Activated B cell treated with CpG ODN at 0.5 μM for 24 hours (primary cell): ENCODE data around the gene RNASEH2B. TPM values are rescaled to one million over a fixed set of nuclear protein-coding genes. Genes with fewer than 3 reads are reported as not detected.

Source experiments
- ATAC-seq: fragments of 200-7000 bp; cut with Tn5 transposase; one replicate; pipeline ENCODE4 v1.10.0; 2021; ENCODE audit warnings: low read depth, mild to moderate bottlenecking, moderate library complexity
- CTCF ChIA-PET: fragments of 350-600 bp; sonication (Branson Sonifier 250); formaldehyde crosslinking; loops from one replicate; lab custom pipeline; 2021; ENCODE audit warnings: antibody characterized with exemption; lab: Charles Lee
- POLR2A ChIA-PET: fragments of 350-600 bp; sonication (Branson Sonifier 250); formaldehyde crosslinking; loops from one replicate; lab custom pipeline; 2021; ENCODE audit warnings: antibody characterized with exemption; lab: Charles Lee
- DNase-seq: peaks from one replicate; pipeline ENCODE4 v3.0.0; 2022
- H3K27ac Mint-ChIP-seq: one replicate; pipeline ENCODE4 v1.8.0; 2020; ENCODE audit warnings: mixed read lengths
- H3K27me3 Mint-ChIP-seq: one replicate; pipeline ENCODE4 v1.8.0; 2021; ENCODE audit warnings: mixed read lengths
- H3K36me3 Mint-ChIP-seq: one replicate; pipeline ENCODE4 v1.8.0; 2021; ENCODE audit warnings: low read depth, mixed read lengths
- H3K4me1 Mint-ChIP-seq: one replicate; pipeline ENCODE4 v1.8.0; 2021; ENCODE audit warnings: mixed read lengths
- H3K4me3 Mint-ChIP-seq: one replicate; pipeline ENCODE4 v1.8.0; 2020; ENCODE audit warnings: mild to moderate bottlenecking, mixed read lengths
- H3K9me3 Mint-ChIP-seq: one replicate; pipeline ENCODE4 v1.8.0; 2020; ENCODE audit warnings: mixed read lengths
- CTCF ChIP-seq: fragments of 200-600 bp; IDR thresholded peaks from one replicate; pipeline ENCODE4 v1.8.0; 2022; ENCODE audit warnings: antibody characterized with exemption, mild to moderate bottlenecking
- intact Hi-C: fragments of 100-400 bp; cut with micrococcal nuclease; formaldehyde crosslinking; loops from one replicate; pipeline ENCODE4 v1.15.1; 2024
- total RNA-seq: library from RNA; stranded (reverse); gene quantifications from 2 replicates; pipeline ENCODE4 v1.2.3, GENCODE V29; 2022

RNASEH2B gene
- total RNA-seq, 1 donor from 2014 or later = 103 TPM

GRCh38 chr13:51005566-51005965 lies 96.0 kb downstream of the RNASEH2B start:
- H3K4me1 Mint-ChIP-seq = no peaks in the 10 kb centered on the region
- ChIA-PET CTCF (no interaction called here), POLR2A (no interaction called here)
- H3K9me3 Mint-ChIP-seq = no peaks in the 10 kb centered on the region
- H3K27ac Mint-ChIP-seq = no peak overlapping the region
- peaks cover 17% of the 10 kb centered on the region for H3K27me3 Mint-ChIP-seq
- no peaks in the 10 kb centered on the region for H3K36me3 Mint-ChIP-seq
- DNase-seq (no peak), ATAC-seq (no peak)
- intact Hi-C loops = no loop called here
- no peak overlapping the region for H3K4me3 Mint-ChIP-seq
- TF ChIP-seq CTCF = no peak

Other genes starting within 250 kb of the RNASEH2B start
- not detected in 2 replicates for gene DLEU7, start 66.1 kb upstream of the RNASEH2B start, total RNA-seq
- gene C13orf42, start 201.5 kb downstream of the RNASEH2B start, total RNA-seq = not detected in 2 replicates